Right kidney (tissue), 9 donors: ENCODE results near the gene CD28.

Experiments used
- DNase-seq: peaks from one replicate; pipeline ENCODE4 v3.0.0-alpha.2; 2016
- long read RNA-seq, 8 donors: transcript quantifications; one replicate each; lab custom pipeline, GENCODE V29; 2026

The CD28 gene
- long read RNA-seq, donor 1, result 0 reads
- long read RNA-seq, donor 2, result 0 reads
- long read RNA-seq, donor 3, result 0 reads
- long read RNA-seq, donor 4, result 0 reads
- long read RNA-seq, donor 5, result 0 reads
- long read RNA-seq, donor 6, result 0 reads
- long read RNA-seq, donor 7, partial matches to known transcripts, result 0 of 1 reads
- long read RNA-seq, donor 7, other reads (novel, unspliced or antisense), result 0 of 1 reads
- long read RNA-seq, donor 8, result 0 reads

- no peak for DNase-seq
These were observed at the start of gene CD28 for GRCh38 chr2:203706403-203706802. CD28 (plus strand) TSS chr2:203706639; CDS start chr2:203706697, 58 bp downstream.

GRCh38 chr2:203659331-203660049 lies 46.9 kb upstream of the CD28 start:
- DNase-seq, result no peak

GRCh38 chr2:203660465-203660864 lies 46.0 kb upstream of the CD28 start:
- no peak for DNase-seq

GRCh38 chr2:203661279-203661908 lies 45.0 kb upstream of the CD28 start:
- no peak for DNase-seq

- no peak for DNase-seq
These were observed 44.0 kb upstream of the CD28 start for GRCh38 chr2:203662487-203662886.

GRCh38 chr2:203662951-203663350 lies 43.5 kb upstream of the CD28 start:
- DNase-seq, result no peak

- DNase-seq, result no peak
These were observed 42.2 kb upstream of the CD28 start for GRCh38 chr2:203664029-203664755.

GRCh38 chr2:203667838-203668237 lies 38.6 kb upstream of the CD28 start:
- DNase-seq, result no peak

GRCh38 chr2:203669820-203670219 lies 36.6 kb upstream of the CD28 start:
- no peak for DNase-seq

GRCh38 chr2:203670939-203671338 lies 35.5 kb upstream of the CD28 start:
- DNase-seq, result no peak

GRCh38 chr2:203671876-203672275 lies 34.6 kb upstream of the CD28 start:
- DNase-seq, result no peak

GRCh38 chr2:203672856-203673255 lies 33.6 kb upstream of the CD28 start:
- no peak for DNase-seq

GRCh38 chr2:203673933-203674332 lies 32.5 kb upstream of the CD28 start:
- no peak for DNase-seq

GRCh38 chr2:203675086-203675485 lies 31.4 kb upstream of the CD28 start:
- no peak for DNase-seq

- DNase-seq, result no peak
These were observed 27.5 kb upstream of the CD28 start for GRCh38 chr2:203678971-203679370.

- DNase-seq, result no peak
These were observed 27.0 kb upstream of the CD28 start for GRCh38 chr2:203679401-203679800.

- DNase-seq, result no peak
These were observed 24.5 kb upstream of the CD28 start for GRCh38 chr2:203681978-203682377.

- DNase-seq, result no peak
These were observed 23.7 kb upstream of the CD28 start for GRCh38 chr2:203682688-203683130.

GRCh38 chr2:203683421-203683820 lies 23.0 kb upstream of the CD28 start:
- DNase-seq, result no peak

- DNase-seq, result no peak
These were observed 22.4 kb upstream of the CD28 start for GRCh38 chr2:203683932-203684556.

- DNase-seq, result no peak
These were observed 21.3 kb upstream of the CD28 start for GRCh38 chr2:203685081-203685621.

- DNase-seq, result no peak
These were observed 20.5 kb upstream of the CD28 start for GRCh38 chr2:203685789-203686420.
